Ovary (tissue), 9 donors: ENCODE data around the gene YWHAQ. TPM values are rescaled to one million over a fixed set of nuclear protein-coding genes. Genes with fewer than 3 reads are reported as not detected.

Source experiments
- DNase-seq, 5 donors: peaks; one replicate each; pipeline ENCODE4 v3.0.0-alpha.2; 2019 to 2020
- H3K27ac ChIP-seq, 2 donors: fragments of 200-600 bp; one replicate each; pipeline versions ENCODE4 v1.5.1 to v1.8.0; 2019 to 2022
- H3K27me3 ChIP-seq: fragments of 200-600 bp; one replicate; pipeline ENCODE4 v1.8.0; 2022
- H3K36me3 ChIP-seq: fragments of 200-600 bp; sonication (generic); one replicate; pipeline ENCODE4 v1.5.1; 2019
- H3K4me1 ChIP-seq: one replicate; pipeline ENCODE4 v1.8.1; 2013; ENCODE audit warnings: mild to moderate bottlenecking, moderate library complexity; ENCODE audit not compliant: insufficient read depth
- H3K4me3 ChIP-seq: fragments of 200-600 bp; sonication (generic); one replicate; pipeline ENCODE4 v1.5.1; 2017
- H3K9me3 ChIP-seq, 2 donors: fragments of 200-600 bp in 1 of 2; sonication (generic) in 1 of 2; one replicate each; pipeline versions ENCODE4 v1.5.1 to v1.8.1; 2013 to 2019; ENCODE audit warnings: mild to moderate bottlenecking in 1 of 2, moderate library complexity in 1 of 2
- EP300 ChIP-seq: sonication (generic); formaldehyde crosslinking; IDR thresholded peaks from one replicate; pipeline ENCODE4 v1.6.1; 2017; ENCODE audit warnings: antibody characterized with exemption
- POLR2A ChIP-seq: fragments of 450-650 bp; IDR thresholded peaks from one replicate; pipeline ENCODE4 v1.6.1; 2017; ENCODE audit warnings: antibody characterized with exemption, mild to moderate bottlenecking, moderate library complexity
- WGBS, 3 donors: extraction: QIAGEN DNeasy Blood & Tissue Kit in 1 of 3; methylation state at CpG; one replicate each; pipeline versions ENCODE4 v1.1.5 to v1.1.7; 2013 to 2017; 5-methylcytosine and 5-hydroxymethylcytosine counted together
- intact Hi-C, 4 donors: fragments of 100-400 bp; cut with DNase I; formaldehyde crosslinking; loops; one replicate each; pipeline versions ENCODE4 v1.11.0 to v1.15.1; 2022 to 2023
- polyA plus RNA-seq, 2 donors: library from polyadenylated mRNA; stranded (reverse); fragments of 200-250 nt in 1 of 2; fragments of 350-450 nt in 1 of 2; fragmentation: Illumina TruSeq in 1 of 2; extraction: RNeasy Lipid Tissue Mini Kit (QIAGEN cat#74804) in 1 of 2; gene quantifications; one replicate each; pipeline ENCODE4 v1.2.3, GENCODE V29; 2013 to 2014
- total RNA-seq, 7 donors: library from RNA; depleted of rRNA in 2 of 7; stranded (reverse); fragments of >200 nt in 2 of 7; fragmentation: NEBNext Ultra II Directional in 3 of 7; extraction: Animal tissue kit (Norgen Biotek cat#: 25700) in 3 of 7; gene quantifications; one replicate each; pipeline versions ENCODE4 v1.1.0 to v1.2.4, GENCODE V29; 2016 to 2023
- TF ChIP-seq, protein P1 (sequence below), 3 donors: fragments of 450-650 bp in 2 of 3; fragments of 200-600 bp in 1 of 3; IDR thresholded peaks; one replicate each; pipeline versions ENCODE4 v1.5.1 to v1.8.0; 2016 to 2022; ENCODE audit warnings: antibody characterized with exemption in 3 of 3, mild to moderate bottlenecking in 1 of 3
- donor health status: DM: no; HTN: no; CAD: no; lungs with moderate emphysema.
- donor health status: DM: no; HTN: no; CAD: no.
- donor health status: Bipolar disorder and iron deficiency.
- donor health status: DM: yes; HTN: yes; CAD: no.
- donor health status: DM: no; HTN: no; CAD: no.
- donor health status: DM: yes; HTN: yes; CAD: no.

The YWHAQ gene
- total and polyA plus RNA-seq, 9 donors = 156 to 386 (median 241) TPM

DNA sequence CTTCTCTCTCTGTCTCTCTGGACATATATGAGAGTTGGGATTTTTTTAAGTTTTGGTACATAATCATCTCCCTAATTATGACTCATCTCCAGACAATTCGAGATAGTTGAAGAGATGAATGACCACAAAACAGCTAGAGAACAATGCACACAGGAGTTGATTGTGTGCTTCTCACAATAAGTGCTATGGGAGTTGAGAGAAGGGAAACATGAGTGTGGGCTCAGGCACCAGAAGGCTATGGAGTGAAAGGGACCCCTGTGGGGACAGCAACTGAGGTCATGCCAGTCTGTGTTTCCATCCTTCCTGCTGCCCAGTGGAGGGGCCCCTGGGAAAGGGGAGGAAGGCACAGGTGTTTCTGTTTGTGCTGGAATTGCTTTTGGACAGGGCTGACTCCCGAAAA, 6.5 kb upstream of the YWHAQ start:
- intact Hi-C loops = no loop called here
- TF ChIP-seq EP300 (no peak), POLR2A (no peak)
- TF ChIP-seq, protein P1, sequence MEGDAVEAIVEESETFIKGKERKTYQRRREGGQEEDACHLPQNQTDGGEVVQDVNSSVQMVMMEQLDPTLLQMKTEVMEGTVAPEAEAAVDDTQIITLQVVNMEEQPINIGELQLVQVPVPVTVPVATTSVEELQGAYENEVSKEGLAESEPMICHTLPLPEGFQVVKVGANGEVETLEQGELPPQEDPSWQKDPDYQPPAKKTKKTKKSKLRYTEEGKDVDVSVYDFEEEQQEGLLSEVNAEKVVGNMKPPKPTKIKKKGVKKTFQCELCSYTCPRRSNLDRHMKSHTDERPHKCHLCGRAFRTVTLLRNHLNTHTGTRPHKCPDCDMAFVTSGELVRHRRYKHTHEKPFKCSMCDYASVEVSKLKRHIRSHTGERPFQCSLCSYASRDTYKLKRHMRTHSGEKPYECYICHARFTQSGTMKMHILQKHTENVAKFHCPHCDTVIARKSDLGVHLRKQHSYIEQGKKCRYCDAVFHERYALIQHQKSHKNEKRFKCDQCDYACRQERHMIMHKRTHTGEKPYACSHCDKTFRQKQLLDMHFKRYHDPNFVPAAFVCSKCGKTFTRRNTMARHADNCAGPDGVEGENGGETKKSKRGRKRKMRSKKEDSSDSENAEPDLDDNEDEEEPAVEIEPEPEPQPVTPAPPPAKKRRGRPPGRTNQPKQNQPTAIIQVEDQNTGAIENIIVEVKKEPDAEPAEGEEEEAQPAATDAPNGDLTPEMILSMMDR (IDR thresholded peaks at IDR 0.05) = no peak
- 49 to 57% (median 53%) methylated on average over 2 of the region's 2 CpGs for WGBS, 3 donors

DNA sequence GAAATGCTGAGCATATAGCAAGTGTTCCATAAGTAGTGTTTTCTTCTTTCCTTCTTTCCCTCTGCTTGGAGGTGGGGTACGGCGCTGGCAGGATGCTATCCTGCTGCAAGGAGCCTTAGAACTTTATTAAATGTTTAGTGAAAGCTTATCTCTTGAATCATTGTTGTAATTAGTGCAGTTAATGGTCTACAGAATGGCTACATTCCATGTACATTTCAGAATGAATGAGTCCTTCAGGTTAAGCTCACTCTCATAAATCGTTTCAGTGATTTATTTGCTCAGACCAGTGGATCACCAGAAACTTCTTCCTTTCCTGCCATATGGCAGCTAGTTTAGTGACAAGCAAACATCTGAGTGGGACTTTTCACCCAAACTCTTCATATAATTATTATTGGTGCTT, 3.3 kb upstream of the YWHAQ start:
- 83 to 88% (median 85%) methylated on average over 3 of the region's 3 CpGs for WGBS, 3 donors
- Histone ChIP-seq H3K27me3 (no peaks in the 10 kb centered on the region), H3K9me3 (no peaks in the 10 kb centered on the region), H3K36me3 (no peaks in the 10 kb centered on the region), H3K27ac (no peak overlapping the region), H3K4me3 (no peak overlapping the region), H3K4me1 (peaks cover 10% of the 10 kb centered on the region)
- TF ChIP-seq, protein P1 (IDR thresholded peaks at IDR 0.05) = no peak
- TF ChIP-seq EP300 (no peak), POLR2A (no peak)
- no peak for DNase-seq
- intact Hi-C loops = no loop called here

More for the DNA sequence above, 6.5 kb upstream of the YWHAQ start:
- Histone ChIP-seq H3K4me3 (no peak overlapping the region), H3K9me3 (no peaks in the 10 kb centered on the region), H3K4me1 (peaks cover 16% of the 10 kb centered on the region), H3K27ac (peak overlapping the region in 1 of 2 donors; percentile 61), H3K27me3 (no peaks in the 10 kb centered on the region), H3K36me3 (no peaks in the 10 kb centered on the region)
- no peak for DNase-seq

DNA sequence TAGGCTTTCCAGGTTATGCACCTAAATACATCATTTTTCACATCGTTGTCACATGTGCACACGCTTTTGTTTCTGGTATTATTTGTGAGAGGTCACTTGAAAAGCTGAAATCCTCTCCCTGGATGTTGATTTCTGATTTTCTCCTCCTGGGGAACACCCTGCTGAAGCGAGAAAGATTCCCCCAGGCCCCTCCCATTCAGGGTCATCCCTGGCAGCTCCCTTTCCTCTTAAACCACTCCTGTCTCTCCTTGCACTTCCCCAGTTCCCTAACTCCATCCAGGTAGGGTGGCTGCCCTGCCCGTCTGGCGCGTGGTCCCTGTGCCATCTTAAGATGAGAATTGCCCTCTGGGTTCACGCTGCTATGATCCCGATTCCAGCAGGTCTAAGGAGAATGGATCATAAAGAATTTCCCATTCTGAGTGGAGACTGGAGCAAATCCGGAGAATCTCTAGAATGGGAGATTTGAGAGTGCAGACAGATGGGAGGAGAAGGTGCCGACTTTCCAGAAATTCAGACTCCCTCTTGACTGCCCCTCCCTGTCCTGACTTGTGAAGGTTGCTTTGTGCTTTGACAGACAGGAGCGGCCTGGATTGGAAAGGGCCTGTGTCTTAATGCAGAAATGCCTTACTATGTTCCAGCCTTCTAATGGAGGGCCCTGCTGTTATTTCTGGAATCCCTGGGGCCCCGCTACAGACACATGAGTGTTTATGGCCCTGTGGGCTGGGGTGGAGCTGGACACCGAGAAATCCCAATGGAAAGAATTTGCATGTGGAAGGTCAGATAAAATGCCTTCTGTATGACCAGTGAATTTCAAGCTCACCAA, 1.3 kb upstream of the YWHAQ start:
- Histone ChIP-seq H3K4me3 (no peak overlapping the region), H3K9me3 (no peaks in the 10 kb centered on the region), H3K27me3 (no peaks in the 10 kb centered on the region), H3K4me1 (peaks cover 6% of the 10 kb centered on the region), H3K36me3 (no peaks in the 10 kb centered on the region), H3K27ac (peak overlapping the region in 1 of 2 donors; percentile 53)
- TF ChIP-seq, protein P1 (IDR thresholded peaks at IDR 0.05) = no peak
- TF ChIP-seq POLR2A = no peak
- TF ChIP-seq EP300 = no peak
- WGBS, 3 donors = 80 to 85% (median 83%) methylated on average over 13 of the region's 13 CpGs
- DNase-seq = peak in 2 of 5 donors; percentile 35 to 48
- intact Hi-C loops = loop anchor here in 2 of 4 donors (2.0 kb wide), 2 partner anchors 77 to 157 kb away; partner anchors contain the start of genes ADAM17 (in 1 of the 2) and IAH1 (in 1 of the 2)

DNA sequence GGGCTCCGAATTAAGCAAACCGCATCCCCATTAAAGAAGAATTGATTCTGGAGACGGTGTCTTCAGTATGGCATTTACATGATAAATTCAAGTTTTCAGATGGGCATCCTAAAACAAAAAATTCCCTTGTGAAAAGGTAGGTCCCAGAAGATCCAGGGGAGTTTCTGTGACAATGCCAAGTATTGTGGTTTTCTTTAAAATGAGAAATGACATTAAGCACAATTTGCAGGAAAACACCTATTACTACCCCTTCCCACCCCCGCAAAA, 689 bp upstream of the YWHAQ start:
- H3K27ac ChIP-seq = peak overlapping the region; percentile 53 to 97
- intact Hi-C loops = loop anchor here in 2 of 4 donors (2.0 kb wide), 2 partner anchors 77 to 157 kb away; partner anchors contain the start of genes ADAM17 (in 1 of the 2) and IAH1 (in 1 of the 2)
- WGBS, 3 donors = 26 to 33% (median 30%) methylated on average over 4 of the region's 4 CpGs
- H3K36me3 ChIP-seq = no peaks in the 10 kb centered on the region
- no peaks in the 10 kb centered on the region for H3K9me3 ChIP-seq
- peak overlapping the region; percentile 37 for H3K4me3 ChIP-seq
- peaks cover 8% of the 10 kb centered on the region for H3K4me1 ChIP-seq
- H3K27me3 ChIP-seq = no peaks in the 10 kb centered on the region
- TF ChIP-seq EP300 (no peak), POLR2A (no peak)
- TF ChIP-seq, protein P1 (IDR thresholded peaks at IDR 0.05) = no peak
- no peak for DNase-seq
